ENCODE measurements around the gene OPRL1. TPM values are rescaled to one million over a fixed set of nuclear protein-coding genes. Genes with fewer than 3 reads are reported as not detected.

Gene OPRL1
- total and polyA plus RNA-seq, 2 of the 8 experiments (the other 6 are each of a cell fraction or from before 2014, with no cell fraction given): 0.63 to 0.98 TPM

DNA sequence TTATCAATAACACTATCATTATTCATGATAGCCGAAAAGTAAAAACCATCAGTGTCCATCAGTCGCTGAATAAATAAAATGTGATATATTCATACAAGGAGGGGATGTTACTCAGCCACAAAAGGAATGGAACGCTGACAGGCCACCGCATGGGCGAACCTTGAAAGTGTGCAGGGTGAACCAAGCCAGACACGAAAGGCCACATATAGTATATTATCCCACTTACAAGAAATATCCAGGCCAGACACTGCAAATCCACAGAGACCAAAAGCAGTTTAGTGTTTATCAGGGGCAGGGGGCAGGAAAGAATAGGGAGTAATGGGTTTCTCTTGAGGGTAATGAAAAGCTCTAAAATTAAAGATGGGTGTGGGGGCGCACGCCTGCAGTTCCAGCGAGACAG lies 36.1 kb upstream of the OPRL1 start:
- POLR2A ChIA-PET (ENCODE audit: partially characterized antibody): interaction anchor here (1.5 to 2.3 kb wide), 3 partner anchors 10 to 76 kb away, joined by 3 to 8 read pairs (median 4); no protein-coding TSS in a partner anchor
- DNase-seq (ENCODE audit: low read depth in 1 of 2, low spot score in 2 of 2) (no peak), FAIRE-seq (no peak)

More for the DNA sequence above, 36.1 kb upstream of the OPRL1 start:
- Histone ChIP-seq H4K91ac (replicated peaks; ENCODE audit: insufficient read length, low read length) (no peak overlapping the region), H2BK5ac (ENCODE audit: low read depth, low read length) (no peak overlapping the region), H4K20me1 (replicated peaks in 1 of 2; ENCODE audit: control insufficient read depth in 1 of 2, insufficient read depth in 2 of 2, low read length in 2 of 2) (no peaks in the 10 kb centered on the region), H3K18ac (ENCODE audit: extremely low read depth, low read length) (no peak overlapping the region), H3K23ac (ENCODE audit: insufficient read length) (no peak overlapping the region), H3K79me2 (ENCODE audit: control insufficient read depth in 1 of 2, insufficient read depth in 2 of 2, low read length in 2 of 2) (no peaks in the 10 kb centered on the region), H3K27me3 (replicated peaks in 1 of 4; ENCODE audit: control insufficient read depth in 3 of 4, extremely low read depth in 1 of 4, insufficient read depth in 3 of 4, low read length in 3 of 4) (peaks cover 38 to 85% (median 78%) of the 10 kb centered on the region in 4 experiments), H3K4me3 (ENCODE audit: extremely low read depth in 1 of 4, insufficient read depth in 2 of 4, low read depth in 3 of 4, low read length in 4 of 4) (no peak overlapping the region), H3K9me3 (ENCODE audit: insufficient read depth in 2 of 2, low read depth in 1 of 2, low read length in 1 of 2) (no peaks in the 10 kb centered on the region), H4K8ac (ENCODE audit: extremely low read depth, insufficient read depth, low read length) (no peak overlapping the region), H3K56ac (replicated peaks; ENCODE audit: insufficient read length, low read depth, low read length) (no peak overlapping the region), H2AFZ (ENCODE audit: low read length) (no peak overlapping the region), H4K5ac (ENCODE audit: insufficient read length, low read depth, low read length) (no peak overlapping the region), H2BK20ac (ENCODE audit: low read length) (no peak overlapping the region), H3K4me2 (ENCODE audit: insufficient read depth in 1 of 2, low read depth in 2 of 2, low read length in 2 of 2) (no peak overlapping the region), H2BK120ac (replicated peaks; ENCODE audit: low read depth, low read length) (no peak overlapping the region), H2BK12ac (ENCODE audit: low read depth, low read length) (no peak overlapping the region), H3K36me3 (ENCODE audit: control insufficient read depth in 2 of 4, insufficient read depth in 4 of 4, low read length in 3 of 4) (peaks cover 0 to 9% (median 0%) of the 10 kb centered on the region in 4 experiments; a peak in 1 of 8 replicates), H3K27ac (ENCODE audit: low read depth, low read length) (no peak overlapping the region), H3K9ac (replicated peaks in 1 of 4; ENCODE audit: extremely low read depth in 1 of 4, low read depth in 3 of 4, low read length in 3 of 4) (no peak overlapping the region), H3K23me2 (ENCODE audit: low read depth, low read length) (peaks cover 4% of the 10 kb centered on the region; the same call in 1 of the 2 replicates), H2BK15ac (ENCODE audit: low read length) (no peak overlapping the region), H3K4me1 (replicated peaks in 1 of 4; ENCODE audit: control insufficient read depth in 3 of 4, insufficient read depth in 4 of 4, low read length in 3 of 4) (peaks cover 0 to 20% (median 8%) of the 10 kb centered on the region in 4 experiments; a peak in 6 of 7 replicates), H2AK5ac (ENCODE audit: low read depth, low read length) (no peak overlapping the region), H3K4ac (replicated peaks; ENCODE audit: insufficient read length, low read depth, low read length) (no peak overlapping the region), H3K79me1 (ENCODE audit: low read depth, low read length) (no peaks in the 10 kb centered on the region), H3K14ac (ENCODE audit: insufficient read length) (no peak overlapping the region)
- WGBS, 2 experiments (ENCODE audit: extremely low coverage in 1 of 2, insufficient coverage in 1 of 2, insufficient read length in 1 of 2, insufficient replicate concordance in 2 of 2, low coverage in 1 of 2, low lambda C conversion rate in 2 of 2, missing lambda C conversion rate in 1 of 2): 96 to 100% methylated on average over 1 to 9 of the region's 9 CpGs
- no peak for TF ChIP-seq SP1 (IDR thresholded peaks at IDR 0.05; ENCODE audit: low read depth, low read length)
- TF ChIP-seq SIRT6 (IDR thresholded peaks at IDR 0.05; ENCODE audit: low read length): no peak
- no peak for TF ChIP-seq FOSL1 (IDR thresholded peaks at IDR 0.05; ENCODE audit: insufficient read depth, low read depth, low read length)
- TF ChIP-seq CHD1 (IDR thresholded peaks at IDR 0.05; ENCODE audit: low read depth, low read length): no peak
- TF ChIP-seq SP2 (IDR thresholded peaks at IDR 0.05; ENCODE audit: low read length): no peak
- no peak for TF ChIP-seq BRCA1 (IDR thresholded peaks at IDR 0.05; ENCODE audit: low read depth, low read length)
- TF ChIP-seq POLR2AphosphoS5 (IDR thresholded peaks at IDR 0.05; ENCODE audit: low read depth, low read length): no peak
- TF ChIP-seq SAP30 (IDR thresholded peaks at IDR 0.05; ENCODE audit: insufficient read depth, insufficient replicate concordance, low read length): no peak
- no peak for TF ChIP-seq NANOG (IDR thresholded peaks at IDR 0.05; ENCODE audit: insufficient read depth, low read depth, low read length, poor library complexity, severe bottlenecking)
- no peak for TF ChIP-seq E2F6 (IDR thresholded peaks at IDR 0.05)
- no peak for TF ChIP-seq NRF1 (IDR thresholded peaks at IDR 0.05; ENCODE audit: low read depth, low read length)
- CTCF ChIA-PET (ENCODE audit: partially characterized antibody): interaction anchor here (0.8 to 2.7 kb wide), 4 partner anchors 9 to 63 kb away, joined by 3 to 9 read pairs (median 6); partner anchors contain the start of gene PRPF6
